GM12878 (cell line): ENCODE measurements around the gene C10orf105. TPM values are rescaled to one million over a fixed set of nuclear protein-coding genes. Genes with fewer than 3 reads are reported as not detected.

Source experiments
- ATF7 ChIP-seq: fragments of 450-650 bp; IDR thresholded peaks from 2 replicates; pipeline ENCODE4 v1.6.1; 2016; ENCODE audit warnings: low read depth, mild to moderate bottlenecking
- CTCF ChIP-seq, 3 experiments: IDR thresholded peaks in 2 of 3; conservative IDR thresholded peaks in 1 of 3; 2 replicates each; pipeline ENCODE4 v1.5.1; 2011; ENCODE audit warnings: low read depth in 3 of 3, low read length in 3 of 3, mild to moderate bottlenecking in 3 of 3, control low read depth in 2 of 3, moderate library complexity in 2 of 3, inconsistent platforms in 1 of 3, mixed read lengths in 1 of 3; ENCODE audit not compliant: control insufficient read depth in 2 of 3, insufficient read depth in 1 of 3; ENCODE audit errors: extremely low read depth in 1 of 3
- E2F4 ChIP-seq: IDR thresholded peaks from 2 replicates; pipeline ENCODE4 v1.6.1; 2012; ENCODE audit warnings: low read depth, low read length, improper control_type of control experiment
- FOS ChIP-seq: IDR thresholded peaks from 3 replicates; pipeline ENCODE4 v1.6.1; 2011; ENCODE audit warnings: borderline replicate concordance; ENCODE audit not compliant: insufficient read length; ENCODE audit errors: extremely low read depth
- PAX5 ChIP-seq: IDR thresholded peaks from 2 replicates; pipeline ENCODE4 v1.6.1; 2011; ENCODE audit warnings: low read depth, low read length, borderline replicate concordance
- ZBTB11 ChIP-seq: fragments of 450-650 bp; formaldehyde crosslinking; IDR thresholded peaks from 2 replicates; pipeline ENCODE4 v1.5.0; 2022; ENCODE audit warnings: mild to moderate bottlenecking, missing genetic modification characterization
- ZSCAN29 ChIP-seq: fragments of 450-650 bp; IDR thresholded peaks from 2 replicates; pipeline ENCODE4 v1.6.1; 2017; ENCODE audit warnings: mild to moderate bottlenecking, moderate library complexity
- polyA plus RNA-seq, 11 experiments: library from polyadenylated mRNA; depleted of rRNA in 4 of 11; unstranded in 6 of 11; stranded (reverse) in 5 of 11; fragments of >200 nt; fragmentation: Nextera tagmentation in 4 of 11; fragmentation: Illumina TruSeq in 1 of 11; extraction: Ambion mirVana in 4 of 11; extraction: Trizol in 1 of 11; gene quantifications; 1 replicate in 1 of 11; 2 replicates in 10 of 11; pipeline versions ENCODE4 v1.2.1 to v1.2.3, GENCODE V29; 2011 to 2016; ENCODE audit warnings: inconsistent platforms in 2 of 11, missing spikeins in 2 of 11, low read depth in 1 of 11
- total RNA-seq, 4 experiments: library from RNA; depleted of rRNA in 3 of 4; stranded (reverse); fragments of >200 nt in 3 of 4; fragmentation: Illumina TruSeq in 1 of 4; extraction: Trizol in 1 of 4; gene quantifications; 2 replicates each; pipeline versions ENCODE4 v1.2.1 to v1.2.3, GENCODE V29; 2013 to 2021

Gene C10orf105
- total and polyA plus RNA-seq, 10 of the 15 experiments (the other 5 are each of a cell fraction or from before 2014, with no cell fraction given) = 0.04 to 0.06 (median 0.05) TPM; not detected in 7

- TF ChIP-seq E2F4 (no peak), FOS (no peak), ZBTB11 (CRISPR knock-in tag) (no peak), ATF7 (no peak), PAX5 (no peak), CTCF (IDR thresholded peaks at IDR 0.05 in 2 of 3, conservative IDR thresholded peaks at IDR 0.05 in 1 of 3; ENCODE audit: control insufficient read depth in 2 of 3, extremely low read depth in 1 of 3, insufficient read depth in 1 of 3, low read depth in 3 of 3, low read length in 3 of 3) (no peak), ZSCAN29 (no peak)
Observed at GRCh38 chr10:71741671-71742070, 22.1 kb upstream of the C10orf105 start (continued).
